Mucosa of rectum (tissue), 2 donors: ENCODE results near the gene ST6GAL1.
"Not testable (repeated sequence)": the region's sequence is repeated elsewhere in the genome, so short reads cannot be mapped to it uniquely, and the experiment has no call there.

ENCODE experiments used
- H3K27ac ChIP-seq, 2 donors: one replicate each; pipeline ENCODE4 v1.7.0; 2013; ENCODE audit warnings: inconsistent platforms in 2 of 2, low read depth in 2 of 2, low read length in 2 of 2
- H3K27me3 ChIP-seq, 2 donors: one replicate each; pipeline ENCODE4 v1.7.0; 2013; ENCODE audit warnings: low read length in 2 of 2; ENCODE audit not compliant: control insufficient read depth in 2 of 2, insufficient read depth in 2 of 2
- H3K36me3 ChIP-seq, 2 donors: one replicate each; pipeline ENCODE4 v1.7.0; 2013; ENCODE audit warnings: low read length in 2 of 2; ENCODE audit not compliant: control insufficient read depth in 2 of 2, insufficient read depth in 2 of 2
- H3K4me1 ChIP-seq, 2 donors: one replicate each; pipeline ENCODE4 v1.7.0; 2013; ENCODE audit warnings: low read length in 2 of 2, mild to moderate bottlenecking in 1 of 2; ENCODE audit not compliant: control insufficient read depth in 2 of 2, insufficient read depth in 2 of 2
- H3K4me3 ChIP-seq, 2 donors: one replicate each; pipeline ENCODE4 v1.7.0; 2013; ENCODE audit warnings: low read length in 2 of 2
- H3K9ac ChIP-seq, 2 donors: one replicate each; pipeline ENCODE4 v1.7.0; 2013; ENCODE audit warnings: low read length in 2 of 2, low read depth in 1 of 2, mild to moderate bottlenecking in 1 of 2
- H3K9me3 ChIP-seq, 2 donors: one replicate each; pipeline ENCODE4 v1.7.0; 2013; ENCODE audit warnings: low read length in 2 of 2; ENCODE audit not compliant: control insufficient read depth in 2 of 2
- donor health status: healthy.
- donor health status: Normal muscosa, but diverticular disease.

ST6GAL1 gene

GRCh38 chr3:186953011-186953487 lies 22.7 kb downstream of the ST6GAL1 start:
- Histone ChIP-seq H3K27me3 (no peaks in the 10 kb centered on the region), H3K27ac (peak overlapping the region in 1 of 2 donors; percentile 25), H3K4me1 (no peaks in the 10 kb centered on the region), H3K9me3 (peaks cover 0 to 3% of the 10 kb centered on the region in 2 donors), H3K4me3 (no peak overlapping the region), H3K36me3 (no peaks in the 10 kb centered on the region), H3K9ac (no peak overlapping the region)

- not testable (repeated sequence) for H3K9ac ChIP-seq, H3K9me3 ChIP-seq, H3K4me3 ChIP-seq, H3K27me3 ChIP-seq, H3K36me3 ChIP-seq, H3K27ac ChIP-seq, H3K4me1 ChIP-seq
Measured at GRCh38 chr3:186953992-186954699, 23.8 kb downstream of the ST6GAL1 start.

GRCh38 chr3:186955898-186956696 lies 25.8 kb downstream of the ST6GAL1 start:
- H3K9ac ChIP-seq: no peak overlapping the region
- peaks cover 0 to 3% of the 10 kb centered on the region in 2 donors for H3K9me3 ChIP-seq
- no peaks in the 10 kb centered on the region for H3K4me1 ChIP-seq
- no peaks in the 10 kb centered on the region for H3K36me3 ChIP-seq
- H3K27me3 ChIP-seq: no peaks in the 10 kb centered on the region
- H3K27ac ChIP-seq: no peak overlapping the region
- no peak overlapping the region for H3K4me3 ChIP-seq

- Histone ChIP-seq H3K9ac (no peak overlapping the region), H3K27ac (no peak overlapping the region), H3K36me3 (peaks cover 0 to 2% of the 10 kb centered on the region in 2 donors), H3K4me1 (no peaks in the 10 kb centered on the region), H3K27me3 (no peaks in the 10 kb centered on the region), H3K9me3 (no peaks in the 10 kb centered on the region), H3K4me3 (no peak overlapping the region)
Measured at GRCh38 chr3:186959029-186959624, 28.8 kb downstream of the ST6GAL1 start.

GRCh38 chr3:186960347-186960746 lies 30.0 kb downstream of the ST6GAL1 start:
- Histone ChIP-seq H3K27ac (no peak overlapping the region), H3K4me3 (no peak overlapping the region), H3K9ac (no peak overlapping the region), H3K4me1 (no peaks in the 10 kb centered on the region), H3K9me3 (no peaks in the 10 kb centered on the region), H3K36me3 (peaks cover 2% of the 10 kb centered on the region in 2 donors), H3K27me3 (no peaks in the 10 kb centered on the region)

GRCh38 chr3:186962445-186962844 lies 32.1 kb downstream of the ST6GAL1 start:
- no peaks in the 10 kb centered on the region for H3K27me3 ChIP-seq
- H3K4me3 ChIP-seq: no peak overlapping the region
- peaks cover 2 to 4% of the 10 kb centered on the region in 2 donors for H3K36me3 ChIP-seq
- no peaks in the 10 kb centered on the region for H3K9me3 ChIP-seq
- no peak overlapping the region for H3K27ac ChIP-seq
- no peak overlapping the region for H3K9ac ChIP-seq
- no peaks in the 10 kb centered on the region for H3K4me1 ChIP-seq

- Histone ChIP-seq H3K4me3 (no peak overlapping the region), H3K9me3 (no peaks in the 10 kb centered on the region), H3K4me1 (no peaks in the 10 kb centered on the region), H3K27me3 (no peaks in the 10 kb centered on the region), H3K9ac (no peak overlapping the region), H3K27ac (no peak overlapping the region), H3K36me3 (peaks cover 2 to 4% of the 10 kb centered on the region in 2 donors)
Measured at GRCh38 chr3:186963636-186964035, 33.3 kb downstream of the ST6GAL1 start.

- no peak overlapping the region for H3K4me3 ChIP-seq
- no peaks in the 10 kb centered on the region for H3K9me3 ChIP-seq
- no peaks in the 10 kb centered on the region for H3K27me3 ChIP-seq
- no peak overlapping the region for H3K9ac ChIP-seq
- H3K36me3 ChIP-seq: peaks cover 2 to 4% of the 10 kb centered on the region in 2 donors
- H3K27ac ChIP-seq: no peak overlapping the region
- H3K4me1 ChIP-seq: no peaks in the 10 kb centered on the region
Measured at GRCh38 chr3:186964071-186964470, 33.7 kb downstream of the ST6GAL1 start.

- H3K27ac ChIP-seq: no peak overlapping the region
- no peaks in the 10 kb centered on the region for H3K27me3 ChIP-seq
- no peak overlapping the region for H3K9ac ChIP-seq
- no peak overlapping the region for H3K4me3 ChIP-seq
- H3K4me1 ChIP-seq: no peaks in the 10 kb centered on the region
- H3K36me3 ChIP-seq: peaks cover 2 to 4% of the 10 kb centered on the region in 2 donors
- H3K9me3 ChIP-seq: no peaks in the 10 kb centered on the region
Measured at GRCh38 chr3:186964616-186965015, 34.3 kb downstream of the ST6GAL1 start.
